ENCODE data around the gene NPDC1. TPM values are rescaled to one million over a fixed set of nuclear protein-coding genes. Genes with fewer than 3 reads are reported as not detected.
A peak's percentile ranks its signal among the peaks of the same experiment; 100 is the strongest.

Gene NPDC1
- total RNA-seq, 4 donors from 2014 or later: 25.2 to 221 (median 59.2) TPM

DNA sequence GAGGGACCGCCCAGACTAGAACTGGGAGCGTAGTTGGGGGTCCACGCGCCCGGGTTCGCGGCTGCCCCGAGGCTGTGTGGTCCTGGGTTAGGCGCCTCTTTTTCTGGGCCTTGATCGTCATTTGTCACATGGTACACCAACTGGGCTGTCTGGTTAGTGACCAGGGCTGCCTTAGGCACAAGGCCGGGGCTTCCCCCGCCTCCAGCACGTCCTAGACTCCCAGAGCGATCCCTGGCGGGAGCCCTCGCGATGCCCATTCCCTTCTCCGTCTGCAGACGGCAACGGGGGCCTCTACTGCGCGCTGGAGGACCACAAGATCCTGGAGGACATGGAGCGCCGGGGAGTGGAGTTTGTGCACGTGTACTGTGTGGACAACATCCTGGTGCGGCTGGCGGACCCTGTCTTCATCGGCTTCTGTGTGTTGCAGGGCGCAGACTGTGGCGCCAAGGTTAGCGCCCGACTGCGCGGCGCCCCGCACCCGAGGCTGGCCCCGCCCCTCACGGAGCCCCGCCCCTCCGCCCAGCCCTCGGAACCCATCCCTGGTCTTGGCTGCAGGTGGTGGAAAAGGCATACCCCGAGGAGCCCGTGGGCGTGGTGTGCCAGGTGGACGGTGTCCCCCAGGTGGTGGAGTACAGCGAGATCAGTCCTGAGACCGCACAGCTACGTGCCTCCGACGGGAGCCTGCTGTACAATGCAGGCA is 32.9 kb upstream of the NPDC1 start:
- TF ChIP-seq POLR2A (IDR thresholded peaks at IDR 0.05): no peak
- TF ChIP-seq, protein P1, sequence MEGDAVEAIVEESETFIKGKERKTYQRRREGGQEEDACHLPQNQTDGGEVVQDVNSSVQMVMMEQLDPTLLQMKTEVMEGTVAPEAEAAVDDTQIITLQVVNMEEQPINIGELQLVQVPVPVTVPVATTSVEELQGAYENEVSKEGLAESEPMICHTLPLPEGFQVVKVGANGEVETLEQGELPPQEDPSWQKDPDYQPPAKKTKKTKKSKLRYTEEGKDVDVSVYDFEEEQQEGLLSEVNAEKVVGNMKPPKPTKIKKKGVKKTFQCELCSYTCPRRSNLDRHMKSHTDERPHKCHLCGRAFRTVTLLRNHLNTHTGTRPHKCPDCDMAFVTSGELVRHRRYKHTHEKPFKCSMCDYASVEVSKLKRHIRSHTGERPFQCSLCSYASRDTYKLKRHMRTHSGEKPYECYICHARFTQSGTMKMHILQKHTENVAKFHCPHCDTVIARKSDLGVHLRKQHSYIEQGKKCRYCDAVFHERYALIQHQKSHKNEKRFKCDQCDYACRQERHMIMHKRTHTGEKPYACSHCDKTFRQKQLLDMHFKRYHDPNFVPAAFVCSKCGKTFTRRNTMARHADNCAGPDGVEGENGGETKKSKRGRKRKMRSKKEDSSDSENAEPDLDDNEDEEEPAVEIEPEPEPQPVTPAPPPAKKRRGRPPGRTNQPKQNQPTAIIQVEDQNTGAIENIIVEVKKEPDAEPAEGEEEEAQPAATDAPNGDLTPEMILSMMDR (IDR thresholded peaks at IDR 0.05): no peak
- intact Hi-C loops (cut with DNase I; ENCODE audit: low total_unique reads): no loop called here
- Histone ChIP-seq H3K27me3 (no peaks in the 10 kb centered on the region), H3K9me3 (no peaks in the 10 kb centered on the region), H3K36me3 (no peaks in the 10 kb centered on the region), H3K4me3 (no peak overlapping the region), H3K4me1 (peaks cover 0 to 7% of the 10 kb centered on the region in 2 donors), H3K27ac (no peak overlapping the region)
- peak in 1 of 2 donors; percentile 16 for DNase-seq

- H3K4me3 ChIP-seq: peak overlapping the region; percentile 41 to 47
- no peaks in the 10 kb centered on the region for H3K27me3 ChIP-seq
- intact Hi-C loops (cut with DNase I; ENCODE audit: low total_unique reads): no loop called here
Measured at GRCh38 chr9:137077758-137078693, 32.0 kb upstream of the NPDC1 start.

DNA sequence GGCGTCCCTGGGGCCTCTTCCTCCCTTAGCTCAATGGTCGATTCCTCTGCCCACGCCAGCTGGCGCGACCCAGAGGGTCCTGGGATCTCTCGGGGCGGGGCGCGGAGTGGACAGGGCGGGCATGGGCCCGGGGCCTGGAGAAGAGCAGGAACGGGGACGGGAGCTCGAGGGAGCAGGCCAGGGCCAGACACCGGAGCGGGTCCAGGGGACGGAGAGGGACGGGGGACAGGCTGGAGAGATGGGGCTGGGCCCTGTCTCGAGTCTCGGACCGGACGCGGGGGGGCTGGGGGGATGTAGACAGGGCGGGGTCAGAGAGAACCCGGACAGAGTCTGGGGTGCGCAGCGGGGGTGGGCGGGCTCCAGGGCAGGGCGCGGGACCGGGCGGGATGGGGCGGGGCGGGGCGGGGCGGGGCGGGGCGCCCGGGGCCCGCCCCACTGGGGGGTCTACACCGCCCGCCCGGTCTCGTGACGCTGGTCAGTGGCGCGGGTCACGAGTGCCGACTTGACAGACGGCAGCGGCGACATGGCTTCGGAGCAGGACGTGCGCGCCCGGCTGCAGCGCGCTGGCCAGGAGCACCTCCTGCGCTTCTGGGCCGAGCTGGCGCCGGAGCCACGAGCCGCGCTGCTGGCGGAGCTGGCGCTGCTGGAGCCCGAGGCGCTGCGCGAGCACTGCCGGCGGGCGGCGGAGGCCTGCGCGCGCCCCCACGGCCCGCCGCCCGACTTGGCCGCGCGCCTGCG is 31.2 kb upstream of the NPDC1 start, which contains the start of gene UAP1L1:
UAP1L1 (plus strand) TSS at position 508 of the 738 bp plus-strand sequence; CDS start at position 524, 16 bp downstream.
- H3K4me3 ChIP-seq: peak within 1 kb of the TSS; percentile 41 to 47
- H3K4me1 ChIP-seq: peaks cover 0 to 7% of the 10 kb centered on the region in 2 donors
- DNase-seq: peak; percentile 63 to 70
- no peaks in the 10 kb centered on the region for H3K36me3 ChIP-seq
- no peaks in the 10 kb centered on the region for H3K27me3 ChIP-seq
- intact Hi-C loops (cut with DNase I; ENCODE audit: low total_unique reads): no loop called here
- TF ChIP-seq, protein P1 (IDR thresholded peaks at IDR 0.05): no peak
- TF ChIP-seq POLR2A (IDR thresholded peaks at IDR 0.05): peak; percentile 27 to 38
- no peaks in the 10 kb centered on the region for H3K9me3 ChIP-seq
- H3K27ac ChIP-seq: peak within 1 kb of the TSS; percentile 36 to 65

More at GRCh38 chr9:137077758-137078693, 32.0 kb upstream of the NPDC1 start:
- Histone ChIP-seq H3K36me3 (no peaks in the 10 kb centered on the region), H3K4me1 (peaks cover 0 to 7% of the 10 kb centered on the region in 2 donors), H3K9me3 (no peaks in the 10 kb centered on the region), H3K27ac (no peak overlapping the region)
- peak in 1 of 2 donors; percentile 26 for DNase-seq
- TF ChIP-seq, protein P1 (IDR thresholded peaks at IDR 0.05): no peak
- TF ChIP-seq POLR2A (IDR thresholded peaks at IDR 0.05): no peak

GRCh38 chr9:137076636-137077009 is 30.6 kb upstream of the NPDC1 start:
- H3K4me3 ChIP-seq: peak overlapping the region; percentile 41 to 47

More at GRCh38 chr9:137076636-137077009, 30.6 kb upstream of the NPDC1 start:
- no peak for TF ChIP-seq POLR2A (IDR thresholded peaks at IDR 0.05)
- TF ChIP-seq, protein P1 (IDR thresholded peaks at IDR 0.05): no peak
- no peaks in the 10 kb centered on the region for H3K9me3 ChIP-seq
- DNase-seq: no peak
- intact Hi-C loops (cut with DNase I; ENCODE audit: low total_unique reads): no loop called here
- H3K27ac ChIP-seq: peak overlapping the region; percentile 36 to 65
- H3K36me3 ChIP-seq: no peaks in the 10 kb centered on the region
- no peaks in the 10 kb centered on the region for H3K27me3 ChIP-seq
- H3K4me1 ChIP-seq: peaks cover 0 to 7% of the 10 kb centered on the region in 2 donors
